ENCODE data around the gene ADIPOR1.
A peak's percentile ranks its signal among the peaks of the same experiment; 100 is the strongest.
"Not testable (repeated sequence)": the region's sequence is repeated elsewhere in the genome, so short reads cannot be mapped to it uniquely, and the experiment has no call there.

ADIPOR1 gene

GRCh38 chr1:202957733-202958543 lies at the start of gene ADIPOR1:
TSS of gene ADIPOR1 (minus strand) at chr1:202958312. CDS start at chr1:202951070, 7,242 bp downstream.
- DNase-seq (ENCODE audit: low read depth in 3 of 3, low spot score in 1 of 3): peak; percentile 82 to 94 (median 87)

GRCh38 chr1:203006948-203007871 lies 49.1 kb upstream of the ADIPOR1 start, which contains the start of gene TMEM183A:
TSS of gene TMEM183A (plus strand) at chr1:203007374. CDS start at chr1:203007466, 92 bp downstream.
- peak; percentile 82 to 91 (median 84) for DNase-seq (ENCODE audit: low read depth in 3 of 3, low spot score in 1 of 3)

- DNase-seq (ENCODE audit: low read depth in 3 of 3, low spot score in 1 of 3): not testable (repeated sequence)
Observed at GRCh38 chr1:203005395-203006142, 47.5 kb upstream of the ADIPOR1 start.

DNA sequence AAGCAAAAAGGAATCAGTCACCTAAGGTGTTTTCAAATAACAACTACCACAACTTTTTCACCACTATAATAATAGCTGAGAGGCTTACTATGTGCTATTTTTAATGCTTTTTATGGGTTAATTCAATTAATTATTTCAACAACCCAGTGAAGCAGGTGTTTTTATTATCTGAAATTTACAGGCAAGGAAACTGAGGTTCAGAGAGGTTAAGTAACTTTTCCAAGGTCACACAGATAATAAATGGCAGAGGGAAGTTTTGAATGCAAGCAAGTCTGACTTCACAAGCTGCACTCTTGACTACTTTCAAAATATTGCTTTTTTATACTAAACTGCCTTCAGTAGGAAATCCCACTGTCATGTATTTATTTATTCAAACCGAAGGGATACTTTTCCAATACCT lies 44.8 kb upstream of the ADIPOR1 start:
- no peak for DNase-seq (ENCODE audit: low read depth in 3 of 3, low spot score in 1 of 3)

DNA sequence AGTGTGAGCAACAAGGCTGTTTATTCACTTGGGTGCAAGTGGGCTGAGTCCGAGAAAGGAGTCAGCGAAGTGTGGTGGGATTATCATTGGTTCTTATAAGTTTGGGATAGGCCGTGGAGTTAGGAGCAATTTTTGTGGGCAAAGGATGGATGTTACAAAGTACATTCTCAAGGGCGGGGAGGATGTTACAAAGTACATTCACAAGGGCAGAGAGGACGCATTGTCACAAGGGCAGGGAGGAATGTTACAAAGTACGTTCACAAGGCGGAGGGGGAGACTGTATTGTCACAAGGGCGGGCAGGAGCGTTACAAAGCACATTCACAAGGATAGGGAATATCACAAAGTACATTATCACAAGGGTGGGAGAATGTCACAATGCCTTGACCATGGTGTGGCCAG lies 43.9 kb upstream of the ADIPOR1 start:
- no peak for DNase-seq (ENCODE audit: low read depth in 3 of 3, low spot score in 1 of 3)

GRCh38 chr1:203000217-203000944 lies 42.3 kb upstream of the ADIPOR1 start:
- no peak for DNase-seq (ENCODE audit: low read depth in 3 of 3, low spot score in 1 of 3)

DNA sequence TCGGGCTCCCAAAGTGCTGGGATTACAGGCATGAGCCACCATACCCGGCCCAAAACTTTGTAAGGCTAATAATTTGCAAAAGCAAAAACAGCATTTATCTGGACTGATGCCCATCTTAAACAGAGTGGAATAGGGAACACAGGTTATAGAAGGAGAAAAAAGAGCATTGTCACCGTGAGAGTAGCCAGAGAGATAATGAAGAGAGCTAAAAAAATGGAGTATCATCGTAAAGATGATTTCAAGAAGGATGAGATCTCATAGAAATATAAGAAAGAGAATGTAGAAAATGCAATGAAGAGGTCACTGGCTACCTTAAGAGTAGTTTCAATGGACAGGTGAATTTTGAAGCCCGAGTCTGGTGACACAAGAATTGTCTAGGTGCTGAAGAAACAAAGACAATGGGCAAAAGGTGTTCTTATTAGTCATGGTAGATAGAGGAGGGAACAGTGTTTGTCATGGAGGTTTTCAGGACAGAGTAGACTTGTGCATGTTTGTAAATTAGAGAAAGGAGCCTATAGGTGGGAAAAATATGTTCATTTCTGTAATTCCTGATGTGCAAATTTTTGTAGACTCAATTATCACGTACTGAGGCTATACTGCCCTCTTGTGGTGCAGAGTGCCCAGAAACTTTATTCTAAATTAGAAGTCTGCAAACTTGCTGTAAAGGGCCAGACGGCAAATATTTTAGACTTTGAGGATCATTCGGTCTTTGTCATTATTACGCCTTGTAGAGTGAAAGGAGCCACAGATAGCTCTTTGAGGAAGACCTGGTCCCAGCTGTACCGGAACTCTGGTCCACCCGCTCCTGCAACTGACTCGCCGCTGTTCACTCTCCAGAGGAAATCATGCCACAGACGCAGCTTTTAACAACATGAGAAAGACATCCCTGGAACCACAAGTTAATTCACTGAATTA lies 41.0 kb upstream of the ADIPOR1 start:
- DNase-seq (ENCODE audit: low read depth in 3 of 3, low spot score in 1 of 3): peak; percentile 15 to 27 (median 27)

DNA sequence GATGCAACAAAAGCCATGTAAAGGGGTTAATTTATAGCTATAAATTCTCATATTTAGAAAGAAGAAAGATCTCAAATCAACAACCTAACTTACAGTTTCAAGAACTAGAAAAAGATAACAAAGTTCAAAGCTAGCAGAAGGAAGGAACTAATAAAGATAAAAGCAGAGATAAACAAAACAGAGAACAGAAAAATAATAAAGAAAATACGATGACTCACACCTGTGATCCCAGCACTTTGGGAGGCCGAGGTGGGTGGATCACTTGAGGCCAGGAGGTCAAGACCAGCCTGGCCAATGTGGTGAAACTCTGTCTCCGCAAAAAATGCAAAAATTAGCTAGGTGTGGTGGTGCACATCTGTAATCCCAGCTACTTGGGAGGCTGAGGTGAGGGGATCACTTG lies 36.6 kb upstream of the ADIPOR1 start:
- DNase-seq (ENCODE audit: low read depth in 3 of 3, low spot score in 1 of 3): no peak

- DNase-seq (ENCODE audit: low read depth in 3 of 3, low spot score in 1 of 3): no peak
Observed at GRCh38 chr1:202991112-202991511, 33.0 kb upstream of the ADIPOR1 start.

GRCh38 chr1:202989879-202990278 lies 31.8 kb upstream of the ADIPOR1 start:
- DNase-seq (ENCODE audit: low read depth in 3 of 3, low spot score in 1 of 3): no peak

DNA sequence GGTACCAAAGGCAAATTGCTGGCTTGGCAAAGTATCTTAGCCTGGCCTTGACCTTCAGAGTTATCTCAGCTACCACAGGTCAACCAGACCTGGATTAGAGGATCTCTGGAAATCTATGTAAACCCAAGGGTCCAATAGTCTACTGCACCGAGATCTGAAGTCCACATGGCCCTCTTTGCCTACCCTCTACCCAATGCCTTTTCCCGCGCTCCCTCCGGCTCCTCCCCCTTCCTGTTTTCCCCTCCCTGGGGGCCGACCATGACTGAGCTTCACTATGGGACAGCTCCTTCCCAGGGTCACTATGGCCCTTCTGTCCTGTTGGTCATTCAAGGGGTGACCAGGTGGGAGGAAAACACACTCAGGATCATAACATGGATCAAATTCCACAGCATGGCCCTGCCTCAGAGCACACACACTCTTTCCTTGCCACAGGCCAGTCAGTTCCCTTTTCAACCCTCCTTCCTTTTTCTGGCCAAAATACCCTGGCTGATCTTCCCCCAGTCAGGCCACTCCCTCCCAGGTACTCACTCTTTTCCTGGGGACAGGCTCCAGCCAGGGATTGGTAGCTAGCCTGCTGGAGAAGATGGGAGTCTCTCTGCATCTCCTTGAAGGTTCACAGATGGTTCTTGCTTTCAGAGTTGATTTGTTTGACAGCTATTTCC lies 29.9 kb upstream of the ADIPOR1 start:
- DNase-seq (ENCODE audit: low read depth in 3 of 3, low spot score in 1 of 3): no peak

- DNase-seq (ENCODE audit: low read depth in 3 of 3, low spot score in 1 of 3): no peak
Observed at GRCh38 chr1:202987255-202987654, 29.1 kb upstream of the ADIPOR1 start.

DNA sequence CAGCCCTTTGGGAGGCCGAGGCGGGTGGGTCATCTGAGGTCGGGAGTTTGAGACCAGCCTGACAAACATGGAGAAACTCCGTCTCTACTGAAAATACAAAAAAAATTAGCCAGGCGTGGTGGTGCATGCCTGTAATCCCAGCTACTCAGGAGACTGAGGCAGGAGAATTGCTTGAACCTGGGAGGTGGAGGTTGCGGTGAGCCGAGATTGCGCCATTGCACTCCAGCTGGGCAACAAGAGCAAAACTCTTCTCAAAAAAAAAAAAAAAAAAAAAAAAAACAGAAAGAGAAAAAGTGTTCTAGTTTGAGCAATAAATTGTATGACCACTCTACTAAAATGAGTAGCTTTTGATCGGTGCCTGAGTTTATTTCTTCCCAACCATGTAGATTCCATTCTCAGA lies 28.0 kb upstream of the ADIPOR1 start:
- DNase-seq (ENCODE audit: low read depth in 3 of 3, low spot score in 1 of 3): not testable (repeated sequence)

DNA sequence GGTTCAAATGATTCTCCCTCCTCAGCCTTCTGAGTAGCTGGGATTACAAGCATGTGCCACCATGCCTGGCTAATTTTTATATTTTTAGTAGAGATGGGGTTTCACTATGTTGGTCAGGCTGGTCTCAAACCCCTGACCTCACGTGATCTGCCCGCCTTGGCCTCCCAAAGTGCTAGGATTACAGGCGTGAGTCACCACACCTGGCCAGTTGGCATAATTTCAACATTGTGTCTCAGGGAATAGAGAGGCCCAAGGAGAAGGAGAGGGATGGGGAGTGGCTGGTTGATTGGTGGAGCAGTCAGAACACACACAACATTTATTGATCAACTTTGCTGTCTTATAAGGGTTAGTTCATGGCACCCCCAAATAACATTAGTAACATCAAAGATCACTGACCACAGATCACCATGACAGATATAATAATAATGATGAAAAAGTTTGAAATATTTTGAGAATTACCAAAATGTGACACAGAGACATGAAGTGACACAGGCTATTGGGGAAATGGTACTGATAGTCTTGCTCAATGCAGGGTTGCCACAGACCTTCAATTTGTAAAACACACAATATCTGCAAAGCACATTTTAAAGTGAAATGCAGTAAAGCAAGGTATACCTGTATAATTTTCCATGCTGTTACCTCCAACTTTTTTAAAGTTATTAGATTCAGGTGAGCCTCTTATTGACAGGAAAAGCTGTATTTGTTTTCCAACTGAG lies 24.8 kb upstream of the ADIPOR1 start:
- no peak for DNase-seq (ENCODE audit: low read depth in 3 of 3, low spot score in 1 of 3)

GRCh38 chr1:202981939-202982338 lies 23.8 kb upstream of the ADIPOR1 start:
- no peak for DNase-seq (ENCODE audit: low read depth in 3 of 3, low spot score in 1 of 3)

DNA sequence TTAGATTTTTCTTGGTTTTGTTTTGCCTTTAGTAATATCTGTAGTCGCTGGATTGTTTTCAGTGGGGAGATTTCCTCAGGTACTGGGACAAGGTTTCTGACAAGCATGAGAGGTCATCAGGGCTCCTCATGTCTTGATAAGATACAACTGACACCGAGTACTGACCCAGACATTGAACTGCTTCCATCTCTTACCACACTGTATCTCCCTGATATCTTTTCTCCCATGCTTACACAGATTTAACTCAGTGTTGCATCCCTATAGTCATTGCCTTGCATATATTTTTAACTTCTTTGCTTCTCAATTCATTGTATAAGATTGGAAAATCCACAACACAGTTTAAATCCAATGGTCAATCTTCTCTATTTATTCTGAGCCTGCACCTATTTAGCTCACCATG lies 21.3 kb upstream of the ADIPOR1 start:
- no peak for DNase-seq (ENCODE audit: low read depth in 3 of 3, low spot score in 1 of 3)

DNA sequence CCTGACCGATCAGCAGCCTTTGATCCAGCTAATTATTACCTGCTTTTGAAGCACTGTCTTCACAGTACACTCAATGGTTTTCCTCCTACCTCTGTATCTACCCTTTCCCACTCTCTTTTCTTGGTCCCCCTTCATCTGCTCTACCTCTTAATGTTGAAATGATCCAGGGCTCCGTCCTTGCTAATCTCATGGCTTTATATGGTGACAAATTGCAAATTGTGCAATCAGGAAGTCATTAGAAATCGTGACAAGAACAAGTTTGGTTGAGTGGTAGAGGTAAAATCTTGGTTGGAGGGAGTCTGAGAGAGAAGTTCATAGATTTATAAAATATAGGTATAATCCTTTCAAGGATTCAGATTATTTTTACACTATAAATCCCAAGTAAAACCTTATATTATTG lies 18.5 kb upstream of the ADIPOR1 start:
- DNase-seq (ENCODE audit: low read depth in 3 of 3, low spot score in 1 of 3): no peak

DNA sequence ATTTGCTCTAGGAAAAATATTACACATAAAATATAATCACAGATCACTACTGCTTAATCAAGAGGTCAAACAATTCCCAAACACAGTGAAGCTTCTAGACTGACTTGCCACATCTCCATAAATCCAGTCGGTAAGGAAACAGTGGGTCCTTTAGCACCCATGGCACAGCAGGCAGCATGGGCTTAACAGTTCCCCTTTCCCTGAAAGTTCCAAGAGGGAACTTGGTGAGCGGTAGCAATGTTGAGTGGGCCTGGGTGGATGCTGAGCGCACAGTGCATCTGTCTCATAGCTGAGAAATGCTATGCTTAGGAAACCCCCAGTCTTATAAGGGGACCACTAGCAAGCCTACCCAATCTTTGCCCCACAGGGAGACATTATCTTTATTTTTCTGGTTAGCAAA lies 16.7 kb upstream of the ADIPOR1 start:
- no peak for DNase-seq (ENCODE audit: low read depth in 3 of 3, low spot score in 1 of 3)

Data from stimulated activated CD4-positive, alpha-beta T cell treated with anti-CD3 and anti-CD28 coated beads, TNF-alpha, amount 100 ng/mL, for 1 hour (primary cell).